NAMALWA (cell line): ENCODE data around the gene CCDC126.
A peak's percentile ranks its signal among the peaks of the same experiment; 100 is the strongest.
"Not testable (repeated sequence)": the region's sequence is repeated elsewhere in the genome, so short reads cannot be mapped to it uniquely, and the experiment has no call there.

Source experiments
- DNase-seq: peaks from one replicate; pipeline ENCODE4 v3.0.0-alpha.2; 2015; ENCODE audit warnings: low spot score

The CCDC126 gene, protein sequence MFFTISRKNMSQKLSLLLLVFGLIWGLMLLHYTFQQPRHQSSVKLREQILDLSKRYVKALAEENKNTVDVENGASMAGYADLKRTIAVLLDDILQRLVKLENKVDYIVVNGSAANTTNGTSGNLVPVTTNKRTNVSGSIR

GRCh38 chr7:23597094-23598091 lies at the start of gene CCDC126:
CCDC126 (plus strand) TSS chr7:23597382; CDS start chr7:23611316, 13,934 bp downstream.
- DNase-seq: peak; percentile 96

DNA sequence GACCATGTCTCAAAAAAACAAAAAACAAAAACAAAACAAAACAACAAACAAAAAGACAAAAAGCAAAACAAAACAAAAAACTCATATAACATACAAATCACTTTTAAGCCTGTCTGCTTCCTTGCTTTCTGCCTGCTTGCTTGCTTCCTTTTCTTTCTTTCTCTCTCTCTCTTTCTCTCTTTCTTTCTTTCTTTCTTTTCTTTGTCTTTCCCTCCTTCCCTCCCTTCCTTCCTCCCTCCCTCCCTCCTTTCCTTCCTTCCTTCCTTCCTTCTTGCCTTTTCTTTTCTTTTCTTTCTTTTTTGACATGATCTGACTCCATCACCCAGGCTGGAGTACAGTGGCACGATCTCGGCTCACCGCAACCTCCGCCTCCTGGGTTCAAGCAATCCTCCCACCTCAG lies 49.5 kb upstream of the CCDC126 start:
- no peak for DNase-seq

DNA sequence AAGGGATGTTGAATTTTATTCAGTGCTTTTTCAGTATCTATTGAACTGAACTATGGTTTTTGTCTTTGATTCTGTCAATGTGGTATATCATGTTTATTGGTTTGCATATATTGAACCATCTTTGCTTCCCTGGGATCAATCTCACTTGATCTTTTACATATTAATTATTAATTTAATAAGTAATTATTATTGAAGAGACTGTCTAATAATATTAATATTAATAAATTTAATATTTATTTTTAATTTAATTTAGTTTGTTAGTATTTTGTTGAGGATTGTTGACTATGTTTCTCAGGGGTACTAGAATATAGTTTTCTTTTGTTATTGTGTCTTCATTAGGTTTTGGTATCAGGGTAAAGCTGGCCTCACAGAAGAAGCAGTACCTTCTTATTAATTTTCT lies 38.9 kb upstream of the CCDC126 start:
- DNase-seq: no peak

GRCh38 chr7:23570592-23571200 lies 26.5 kb upstream of the CCDC126 start:
- peak; percentile 84 for DNase-seq

- DNase-seq: not testable (repeated sequence)
Observed at GRCh38 chr7:23581975-23582374, 15.2 kb upstream of the CCDC126 start.

DNA sequence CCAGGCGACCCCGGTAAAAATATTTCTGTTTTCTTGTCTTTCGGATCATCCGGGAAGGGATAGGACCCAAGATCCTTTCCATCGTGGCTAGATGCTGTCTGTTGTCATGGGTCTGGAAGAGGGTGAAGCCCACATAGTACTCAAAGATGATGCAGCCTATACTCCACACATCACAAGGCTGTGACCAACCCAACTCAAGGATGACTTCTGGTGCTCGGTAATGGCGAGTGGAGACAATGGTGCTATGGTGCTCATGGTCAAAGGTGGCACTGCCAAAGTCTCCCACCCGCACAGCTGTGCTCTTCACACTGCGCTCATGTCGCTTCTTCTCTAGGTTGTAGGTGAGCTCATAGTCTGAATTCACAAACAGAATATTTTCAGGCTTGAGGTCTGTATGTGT lies 11.9 kb upstream of the CCDC126 start:
- DNase-seq: not testable (repeated sequence)

GRCh38 chr7:23586159-23586558 lies 11.0 kb upstream of the CCDC126 start:
- no peak for DNase-seq

DNA sequence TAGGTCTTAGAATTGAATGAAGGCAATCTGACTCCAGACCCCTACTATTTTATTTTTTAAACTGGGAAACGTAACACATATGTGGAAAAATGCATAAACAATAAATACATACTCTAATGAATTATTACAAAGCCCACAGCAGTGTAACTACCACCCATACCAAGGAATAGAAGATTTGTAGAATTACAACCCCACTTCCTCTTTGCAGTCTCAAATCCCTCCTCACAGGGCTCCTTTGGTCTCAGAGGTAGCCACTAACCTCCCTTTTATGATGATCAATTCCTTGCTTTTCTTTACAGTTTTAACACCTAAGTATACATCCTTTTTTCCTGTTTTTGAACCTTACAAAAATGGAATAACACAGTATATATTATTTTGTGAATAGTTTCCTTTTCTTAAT lies 6.7 kb upstream of the CCDC126 start:
- DNase-seq: no peak

DNA sequence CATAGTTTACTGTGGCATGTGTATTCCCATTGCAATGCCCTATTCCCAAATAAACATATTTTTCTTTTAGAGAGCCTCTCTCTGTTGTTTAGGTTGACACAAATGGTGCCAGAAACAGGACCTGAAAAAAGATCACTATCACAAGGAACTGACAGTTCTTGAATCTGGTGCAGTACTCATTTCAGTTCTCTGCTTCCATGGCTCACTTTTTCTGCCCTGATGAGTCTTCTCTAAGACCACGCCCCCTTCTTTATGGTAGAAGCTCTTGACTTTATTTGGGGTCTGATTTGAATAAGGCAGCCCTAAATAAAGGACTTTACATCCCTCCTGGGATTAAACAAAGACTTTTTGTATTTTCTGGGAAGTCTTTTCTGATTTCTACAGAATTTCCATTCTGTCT lies 3.5 kb upstream of the CCDC126 start:
- DNase-seq: peak; percentile 41

GRCh38 chr7:23594879-23595604 lies 2.1 kb upstream of the CCDC126 start:
- peak; percentile 38 for DNase-seq

DNA sequence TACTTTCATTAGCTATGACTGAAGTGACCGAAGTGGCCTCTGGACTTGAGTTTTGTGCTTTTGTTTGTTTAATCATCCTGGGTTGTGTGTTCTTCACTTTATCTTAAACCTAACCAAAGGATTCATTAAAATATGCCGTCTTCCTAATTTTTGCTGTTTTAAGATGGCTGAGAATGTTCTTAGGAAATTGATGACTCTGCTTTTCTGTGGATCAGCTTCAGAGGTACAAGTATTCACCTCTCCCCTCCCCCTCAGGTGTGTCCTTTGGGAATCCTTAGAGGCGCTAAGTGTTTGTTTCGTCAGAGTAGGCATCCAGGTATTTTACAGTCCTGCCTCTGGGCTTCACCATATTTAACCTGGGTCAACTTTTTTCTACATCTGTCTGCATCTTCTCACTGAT lies 1.1 kb downstream of the CCDC126 start:
- DNase-seq: no peak

DNA sequence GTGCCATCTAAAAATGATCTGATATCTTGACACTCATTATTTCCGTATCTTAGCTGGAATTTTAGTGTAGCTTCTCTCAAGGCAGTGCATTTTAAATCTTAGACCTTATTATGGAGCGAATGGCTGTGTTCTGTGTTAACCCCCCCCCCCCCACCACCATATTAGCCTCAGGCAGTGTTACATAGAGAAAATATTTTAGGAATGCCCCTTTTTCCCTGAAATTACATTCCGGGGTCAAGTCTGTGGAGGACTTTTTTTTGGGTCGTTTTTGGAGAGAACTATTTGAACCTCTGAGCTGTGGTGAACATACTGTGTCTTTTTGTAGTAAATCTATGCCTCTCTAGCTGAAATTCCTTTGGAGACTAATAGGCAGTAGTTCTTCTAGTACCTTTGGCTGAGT lies 3.1 kb downstream of the CCDC126 start:
- DNase-seq: no peak

DNA sequence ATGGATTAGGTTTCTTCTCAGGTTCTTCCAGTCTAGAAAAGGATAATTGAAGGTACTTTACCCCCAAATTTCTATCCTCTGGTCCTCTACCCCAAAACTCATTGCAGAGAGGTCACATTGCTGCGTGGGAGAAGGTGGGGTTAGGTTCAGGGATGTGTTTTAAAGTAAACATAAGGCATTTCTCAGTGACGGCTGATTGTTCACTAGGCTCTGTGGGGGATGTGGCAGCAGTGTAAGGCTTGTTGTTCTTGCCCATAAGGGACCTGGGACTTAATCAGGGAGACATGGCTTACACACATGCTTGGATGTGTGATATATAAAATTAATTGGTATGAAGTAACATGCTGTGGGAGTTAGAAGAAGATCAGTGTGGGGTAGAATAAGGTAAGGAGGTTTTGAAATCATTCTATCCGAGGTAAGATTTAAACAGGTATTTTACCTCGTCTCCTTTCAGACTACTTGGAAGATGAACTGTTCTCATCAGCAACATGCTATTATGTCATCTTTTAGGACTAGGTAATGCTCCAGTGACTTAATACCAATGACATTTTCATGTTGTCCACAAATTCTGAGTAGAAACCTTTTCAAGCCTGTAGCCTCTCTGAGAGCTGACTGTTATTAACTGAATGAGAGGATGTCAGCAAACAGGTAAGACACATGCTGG lies 6.6 kb downstream of the CCDC126 start:
- no peak for DNase-seq

- DNase-seq: no peak
Observed at GRCh38 chr7:23604296-23604640, 7.1 kb downstream of the CCDC126 start.

DNA sequence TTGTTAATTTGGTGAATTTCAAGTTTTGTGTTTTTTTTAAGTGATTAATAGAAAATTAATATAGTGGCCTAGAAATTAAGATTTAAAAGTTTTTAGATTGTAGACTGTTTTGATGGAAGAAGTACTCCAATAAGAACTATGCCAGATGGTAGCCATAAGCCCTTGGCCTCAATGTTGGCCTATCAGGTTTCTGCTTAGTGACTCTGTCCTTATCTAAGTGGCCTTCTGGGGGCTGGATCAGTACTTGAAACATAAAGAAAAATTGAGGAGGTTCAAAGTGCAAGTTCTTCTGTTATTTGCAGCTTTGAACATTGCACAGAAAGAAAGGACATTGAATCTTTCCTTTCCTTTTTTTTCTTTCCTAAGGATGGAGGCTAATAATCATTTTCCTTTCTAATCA lies 9.9 kb downstream of the CCDC126 start:
- no peak for DNase-seq

DNA sequence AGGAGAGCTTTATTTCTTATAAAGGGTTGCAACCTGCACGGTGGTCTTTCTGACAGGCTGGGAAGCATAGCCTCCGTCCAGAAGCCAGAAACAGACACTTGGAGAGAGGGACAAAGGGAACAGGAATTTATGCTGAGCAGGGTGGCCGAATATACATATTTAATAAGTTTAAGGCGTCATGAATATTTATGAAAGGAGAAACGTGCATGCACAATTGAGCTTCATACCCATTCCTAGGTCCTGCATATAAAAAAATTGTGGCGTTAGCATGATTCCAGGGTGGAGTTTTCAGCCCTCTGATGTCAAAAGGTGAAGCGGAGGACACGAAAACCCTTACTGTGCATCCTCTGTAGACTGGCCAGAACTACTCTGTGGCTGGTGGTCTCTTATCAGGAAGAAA lies 10.7 kb downstream of the CCDC126 start:
- no peak for DNase-seq

DNA sequence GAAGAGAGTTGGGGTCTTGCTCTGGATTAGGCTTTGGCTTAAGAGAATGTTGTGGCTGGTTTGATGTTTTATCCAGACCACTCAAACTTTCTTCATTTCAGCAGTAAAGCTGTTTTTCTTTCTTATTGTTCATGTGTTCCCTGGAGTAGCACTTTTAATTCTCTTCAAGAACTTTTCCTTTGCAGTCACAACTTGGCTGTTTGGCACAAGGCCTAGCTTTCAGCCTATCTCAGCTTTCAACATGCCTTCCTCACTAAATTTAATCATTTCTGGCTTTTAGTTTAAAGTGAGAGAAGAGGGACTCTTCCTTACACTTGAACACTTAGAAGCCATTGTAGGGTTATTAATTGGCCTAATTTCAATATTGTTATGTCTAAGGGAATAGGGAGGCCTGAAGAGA lies 18.1 kb downstream of the CCDC126 start:
- no peak for DNase-seq

DNA sequence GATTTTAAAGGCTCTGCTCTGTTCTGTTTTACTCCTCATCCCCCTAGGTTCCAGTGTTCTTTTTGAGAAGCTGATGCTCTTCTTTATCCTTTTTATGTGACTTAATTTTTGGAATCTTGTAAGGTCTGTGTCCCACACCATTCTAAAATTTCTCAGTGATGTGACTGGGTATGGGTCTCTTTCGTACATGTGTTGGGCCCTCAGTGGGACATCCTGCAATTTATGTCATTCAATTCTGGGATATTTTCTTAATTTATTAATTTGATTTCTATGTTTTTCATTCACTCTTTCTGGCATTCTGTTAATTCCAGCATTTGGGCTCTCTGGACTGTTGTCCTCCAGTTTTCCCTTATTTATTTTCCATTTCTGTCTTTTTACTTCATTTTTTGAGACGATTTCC lies 19.4 kb downstream of the CCDC126 start:
- no peak for DNase-seq

- DNase-seq: no peak
Observed at GRCh38 chr7:23617482-23617881, 20.3 kb downstream of the CCDC126 start.

- no peak for DNase-seq
Observed at GRCh38 chr7:23618241-23618640, 21.1 kb downstream of the CCDC126 start.

- no peak for DNase-seq
Observed at GRCh38 chr7:23619141-23619540, 22.0 kb downstream of the CCDC126 start.

DNA sequence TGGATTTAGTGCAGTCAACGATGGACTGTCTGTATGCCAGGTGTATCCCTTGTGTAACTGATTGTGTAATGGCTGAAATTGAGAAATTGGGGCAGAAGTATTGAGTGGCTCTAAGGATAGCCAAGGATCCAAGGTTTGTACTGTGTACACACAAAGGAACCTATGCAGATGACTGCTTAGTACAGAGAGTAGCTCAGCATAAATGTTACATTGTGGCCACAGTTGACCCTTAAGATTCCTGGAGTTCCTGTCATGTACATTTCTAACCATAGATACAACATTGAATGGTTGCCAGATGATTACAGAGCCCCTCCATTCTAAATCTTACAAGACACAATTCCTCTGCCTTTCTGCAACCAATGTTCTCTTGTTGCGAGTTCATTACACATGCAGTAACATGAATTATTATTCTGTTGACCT lies 25.3 kb downstream of the CCDC126 start:
- DNase-seq: no peak
